CD14-positive monocyte (primary cell): ENCODE data around the gene DNAJC6. TPM values are rescaled to one million over a fixed set of nuclear protein-coding genes. Genes with fewer than 3 reads are reported as not detected.

Experiments used
- DNase-seq, 3 donors: peaks; one replicate each; pipeline ENCODE4 v3.0.0-alpha.2; 2011 to 2022
- H2AFZ ChIP-seq: 2 replicates; pipeline ENCODE4 v1.6.0; 2012; ENCODE audit warnings: mild to moderate bottlenecking, low read depth, low read length, inconsistent platforms; ENCODE audit not compliant: insufficient read depth, poor library complexity, severe bottlenecking
- H3K27ac ChIP-seq, 2 donors: 1 replicate in 1 of 2; 2 replicates in 1 of 2; pipeline ENCODE4 v1.5.1; 2012 to 2013; ENCODE audit warnings: low read length in 2 of 2, control low read depth in 1 of 2, inconsistent platforms in 1 of 2, low read depth in 1 of 2, mild to moderate bottlenecking in 1 of 2
- H3K27me3 ChIP-seq, 2 donors: one replicate each; pipeline versions ENCODE4 v1.6.0 to v1.6.1; 2011 to 2013; ENCODE audit warnings: low read length in 2 of 2; ENCODE audit not compliant: control insufficient read depth in 2 of 2, insufficient read depth in 2 of 2
- H3K36me3 ChIP-seq, 2 donors: replicated peaks in 1 of 2; 1 replicate in 1 of 2; 2 replicates in 1 of 2; pipeline versions ENCODE4 v1.5.1 to v1.6.1; 2012 to 2013; ENCODE audit warnings: low read length in 2 of 2, control low read depth in 1 of 2, inconsistent platforms in 1 of 2, mild to moderate bottlenecking in 1 of 2; ENCODE audit not compliant: insufficient read depth in 2 of 2, control insufficient read depth in 1 of 2
- H3K4me1 ChIP-seq, 2 donors: 1 replicate in 1 of 2; 2 replicates in 1 of 2; pipeline versions ENCODE4 v1.5.1 to v1.6.1; 2012 to 2013; ENCODE audit warnings: low read length in 2 of 2, control low read depth in 1 of 2, inconsistent platforms in 1 of 2, mild to moderate bottlenecking in 1 of 2, moderate library complexity in 1 of 2; ENCODE audit not compliant: insufficient read depth in 2 of 2, control insufficient read depth in 1 of 2
- H3K4me2 ChIP-seq: replicated peaks from 2 replicates; pipeline ENCODE3; 2012; ENCODE audit warnings: low read length, moderate library complexity, mild to moderate bottlenecking; ENCODE audit not compliant: poor library complexity, severe bottlenecking; ENCODE audit errors: extremely low read depth
- H3K4me3 ChIP-seq, 3 experiments: fragments of 200-600 bp in 1 of 3; sonication (generic) in 1 of 3; replicated peaks in 1 of 3; 1 replicate in 2 of 3; 2 replicates in 1 of 3; pipeline ENCODE4 v1.5.1; 2011 to 2013; ENCODE audit warnings: low read length in 3 of 3, mild to moderate bottlenecking in 3 of 3, control low read depth in 2 of 3, low read depth in 2 of 3, inconsistent platforms in 1 of 3, moderate library complexity in 1 of 3
- H3K79me2 ChIP-seq: 2 replicates; pipeline ENCODE4 v1.6.0; 2012; ENCODE audit warnings: mild to moderate bottlenecking, control low read depth, inconsistent platforms, low read length, moderate library complexity; ENCODE audit not compliant: insufficient read depth
- H3K9ac ChIP-seq: 2 replicates; pipeline ENCODE4 v1.6.0; 2017; ENCODE audit warnings: low read length, mild to moderate bottlenecking; ENCODE audit not compliant: insufficient read depth, poor library complexity, severe bottlenecking
- H3K9me3 ChIP-seq, 2 donors: replicated peaks in 1 of 2; 1 replicate in 1 of 2; 2 replicates in 1 of 2; pipeline versions ENCODE4 v1.5.1 to v1.6.1; 2012 to 2013; ENCODE audit warnings: low read length in 2 of 2, control low read depth in 1 of 2; ENCODE audit not compliant: control insufficient read depth in 1 of 2, insufficient read depth in 1 of 2
- H4K20me1 ChIP-seq: 2 replicates; pipeline ENCODE4 v1.6.0; 2012; ENCODE audit warnings: mild to moderate bottlenecking, low read length, control low read depth, moderate library complexity; ENCODE audit not compliant: insufficient read depth
- H3K27ac Mint-ChIP-seq, 7 donors: one replicate each; pipeline ENCODE4 v1.8.0; 2020; ENCODE audit warnings: mild to moderate bottlenecking in 7 of 7, mixed read lengths in 7 of 7, moderate library complexity in 6 of 7, inconsistent platforms in 2 of 7
- H3K27me3 Mint-ChIP-seq, 3 donors: one replicate each; pipeline ENCODE4 v1.8.0; 2021 to 2022; ENCODE audit warnings: low read depth in 3 of 3, mild to moderate bottlenecking in 3 of 3, mixed read lengths in 3 of 3, moderate library complexity in 3 of 3, inconsistent platforms in 1 of 3
- H3K36me3 Mint-ChIP-seq, 2 donors: one replicate each; pipeline ENCODE4 v1.8.0; 2020; ENCODE audit warnings: mixed read lengths in 2 of 2, inconsistent platforms in 1 of 2, mild to moderate bottlenecking in 1 of 2
- H3K4me1 Mint-ChIP-seq: one replicate; pipeline ENCODE4 v1.8.0; 2020; ENCODE audit warnings: mild to moderate bottlenecking, mixed read lengths
- H3K4me3 Mint-ChIP-seq, 2 donors: one replicate each; pipeline ENCODE4 v1.8.0; 2020; ENCODE audit warnings: mild to moderate bottlenecking in 2 of 2, mixed read lengths in 2 of 2, moderate library complexity in 1 of 2
- H3K9me3 Mint-ChIP-seq, 7 donors: one replicate each; pipeline ENCODE4 v1.8.0; 2020 to 2022; ENCODE audit warnings: mixed read lengths in 7 of 7, mild to moderate bottlenecking in 6 of 7, moderate library complexity in 6 of 7, inconsistent platforms in 2 of 7
- CTCF ChIP-seq: fragments of 200-600 bp; IDR thresholded peaks from one replicate; pipeline ENCODE4 v1.8.0; 2022; ENCODE audit warnings: antibody characterized with exemption, mild to moderate bottlenecking
- WGBS: methylation state at CpG from one replicate; pipeline ENCODE4 v1.1.5; 2013; ENCODE audit warnings: missing lambda C conversion rate; ENCODE audit not compliant: insufficient coverage; 5-methylcytosine and 5-hydroxymethylcytosine counted together
- intact Hi-C, 2 donors: fragments of 100-400 bp; cut with micrococcal nuclease; formaldehyde crosslinking; loops; one replicate each; pipeline versions ENCODE4 v1.15.0 to v1.15.1; 2023
- polyA plus RNA-seq, 3 donors: library from polyadenylated mRNA; depleted of rRNA in 1 of 3; unstranded in 2 of 3; stranded (reverse) in 1 of 3; fragments of 300-500 nt in 2 of 3; fragments of >200 nt in 1 of 3; fragmentation: Illumina TruSeq in 2 of 3; gene quantifications; 1 replicate in 2 of 3; 2 replicates in 1 of 3; pipeline ENCODE4 v1.2.3, GENCODE V29; 2012 to 2021

Gene DNAJC6
- polyA plus RNA-seq, 3 donors = 0.05 TPM; not detected in 2

DNA sequence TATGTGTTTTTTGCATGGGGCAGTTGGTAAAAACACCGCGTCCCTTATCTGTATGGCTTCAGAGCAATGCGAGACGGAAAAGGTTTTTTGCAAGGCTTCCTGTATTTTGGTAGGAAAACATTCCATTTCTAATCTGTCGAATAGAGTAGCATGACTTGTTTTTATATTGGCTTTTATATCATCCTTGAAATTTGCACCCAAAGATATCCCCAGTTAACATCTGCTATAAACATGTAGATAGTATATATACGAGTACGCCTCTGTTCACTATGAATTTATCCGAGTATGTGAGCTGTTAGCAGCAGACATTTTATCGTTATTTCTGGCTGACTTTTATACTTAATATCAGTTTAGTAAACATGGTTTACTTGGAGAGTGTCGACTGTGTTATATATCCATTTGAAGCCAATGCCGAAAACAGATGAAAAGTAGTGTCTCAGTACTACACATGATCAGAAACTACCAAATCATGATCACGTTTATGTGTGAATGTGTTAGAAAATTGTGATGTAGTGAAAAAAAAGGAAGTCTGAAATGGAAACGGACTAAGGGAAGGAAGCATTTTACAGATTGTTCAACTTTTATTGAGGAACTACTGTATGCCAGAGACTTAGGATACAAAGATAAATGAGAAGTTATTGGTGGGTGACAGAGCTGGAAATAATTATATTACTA is 112.1 kb downstream of the DNAJC6 start:
- H3K36me3 Mint-ChIP-seq = peaks cover 19% of the 10 kb centered on the region in 2 donors
- H3K4me3 Mint-ChIP-seq = no peak overlapping the region
- no peak for TF ChIP-seq CTCF
- H3K9me3 Mint-ChIP-seq = peaks cover 0 to 3% (median 0%) of the 10 kb centered on the region in 7 donors
- H3K27me3 ChIP-seq = no peaks in the 10 kb centered on the region
- H3K4me3 ChIP-seq = peak overlapping the region; percentile 79 to 99 (median 89)
- no peaks in the 10 kb centered on the region for H3K9me3 ChIP-seq
- intact Hi-C loops = loop anchor here (10.0 kb wide), 3 partner anchors 177 to 367 kb away; no protein-coding TSS in a partner anchor
- peak; percentile 59 to 86 (median 85) for DNase-seq
- peak overlapping the region; percentile 82 for H2AFZ ChIP-seq
- no peaks in the 10 kb centered on the region for H3K27me3 Mint-ChIP-seq
- H3K4me1 Mint-ChIP-seq = peaks cover 11% of the 10 kb centered on the region
- H3K9ac ChIP-seq = peak overlapping the region; percentile 90
- no peak overlapping the region for H3K27ac Mint-ChIP-seq
- peaks cover 35 to 41% of the 10 kb centered on the region in 2 donors for H3K4me1 ChIP-seq
- peak overlapping the region; percentile 91 for H3K4me2 ChIP-seq
- 0% methylated on average over 1 of the region's 13 CpGs for WGBS
- H3K36me3 ChIP-seq = peaks cover 16% of the 10 kb centered on the region in 2 donors
- H3K27ac ChIP-seq = peak overlapping the region; percentile 95 to 100
- H3K79me2 ChIP-seq = peaks cover 56% of the 10 kb centered on the region
- H4K20me1 ChIP-seq = peaks cover 46% of the 10 kb centered on the region

DNA sequence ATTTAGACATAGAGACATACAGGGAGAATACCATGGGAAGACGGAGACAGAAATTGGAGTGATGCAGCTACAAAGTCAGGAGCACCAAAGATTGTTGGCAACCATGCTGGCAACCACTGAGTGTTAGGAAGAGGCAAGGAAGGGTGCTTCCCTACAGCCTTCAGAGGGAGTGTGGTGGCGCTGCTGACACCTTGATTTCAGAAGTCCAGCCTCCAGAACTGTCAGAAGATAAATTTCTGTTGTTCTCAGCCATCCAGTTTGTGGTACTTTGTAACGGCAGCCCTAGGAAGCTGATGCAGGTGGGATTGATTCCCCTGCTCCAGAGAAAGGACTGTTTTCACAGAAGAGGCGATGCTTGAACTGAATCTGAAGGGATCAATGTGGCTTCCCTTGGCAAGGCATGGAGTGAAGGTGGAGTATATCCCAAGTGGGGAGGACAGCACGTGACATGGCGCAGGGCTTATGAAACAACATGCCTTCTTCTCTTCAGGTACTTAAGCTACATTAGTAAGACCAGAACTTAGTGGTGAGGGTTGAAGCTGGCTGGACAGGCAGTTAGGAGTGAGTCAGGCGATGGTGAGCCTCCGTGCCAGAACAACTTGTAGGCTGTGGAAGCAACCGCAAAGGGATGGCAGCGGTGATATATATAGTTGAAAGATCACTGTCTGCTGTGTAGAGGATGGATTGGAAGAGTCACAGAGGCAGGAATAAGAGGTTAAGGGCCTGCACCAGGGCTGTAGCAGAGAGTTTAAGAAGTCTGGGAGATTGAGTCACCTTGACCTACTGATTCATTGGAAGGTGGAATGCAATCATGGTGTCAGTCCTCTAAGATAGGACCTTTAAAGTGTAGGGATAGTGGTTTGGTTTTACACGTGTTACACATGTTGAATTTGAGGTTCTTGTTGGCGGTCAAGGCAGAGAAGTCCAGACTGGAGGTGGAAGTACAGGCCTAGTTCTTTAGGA is 113.2 kb downstream of the DNAJC6 start:
- H3K4me1 Mint-ChIP-seq = peaks cover 11% of the 10 kb centered on the region
- H3K4me3 ChIP-seq = peak overlapping the region in 2 of 3 experiments; percentile 79 to 89
- H3K4me3 Mint-ChIP-seq = no peak overlapping the region
- peaks cover 35 to 41% of the 10 kb centered on the region in 2 donors for H3K4me1 ChIP-seq
- peak overlapping the region in 2 of 7 donors; percentile 21 to 85 for H3K27ac Mint-ChIP-seq
- 78% methylated on average over 11 of the region's 12 CpGs for WGBS
- peak in 2 of 3 donors; percentile 13 to 33 for DNase-seq
- peaks cover 24 to 26% of the 10 kb centered on the region in 2 donors for H3K36me3 ChIP-seq
- H4K20me1 ChIP-seq = peaks cover 56% of the 10 kb centered on the region
- peak overlapping the region; percentile 91 for H3K4me2 ChIP-seq
- H3K36me3 Mint-ChIP-seq = peaks cover 29% of the 10 kb centered on the region in 2 donors
- H3K9me3 Mint-ChIP-seq = peaks cover 0 to 3% (median 0%) of the 10 kb centered on the region in 7 donors
- intact Hi-C loops = loop anchor here (10.0 kb wide), 3 partner anchors 178 to 368 kb away; no protein-coding TSS in a partner anchor
- peak overlapping the region; percentile 90 for H3K9ac ChIP-seq
- no peaks in the 10 kb centered on the region for H3K9me3 ChIP-seq
- H3K27me3 ChIP-seq = no peaks in the 10 kb centered on the region
- TF ChIP-seq CTCF = no peak
- H3K27me3 Mint-ChIP-seq = no peaks in the 10 kb centered on the region
- no peak overlapping the region for H2AFZ ChIP-seq
- H3K27ac ChIP-seq = peak overlapping the region; percentile 59 to 95
- peaks cover 65% of the 10 kb centered on the region for H3K79me2 ChIP-seq
